Measurements from ENCODE around the gene CYP2W1. TPM values are rescaled to one million over a fixed set of nuclear protein-coding genes. Genes with fewer than 3 reads are reported as not detected.

The CYP2W1 gene
- total RNA-seq, 1 donor from 2014 or later: not detected

- Mint-ChIP-seq H3K4me1 (ENCODE audit: unreplicated experiment) (peaks cover 8% of the 10 kb centered on the region), H3K4me3 (ENCODE audit: unreplicated experiment) (no peak overlapping the region), H3K27ac (ENCODE audit: unreplicated experiment) (no peak overlapping the region), H3K9me3 (ENCODE audit: unreplicated experiment) (no peaks in the 10 kb centered on the region), H3K27me3 (ENCODE audit: unreplicated experiment) (peaks cover 7% of the 10 kb centered on the region), H3K36me3 (ENCODE audit: low read depth, unreplicated experiment) (no peaks in the 10 kb centered on the region)
- TF ChIP-seq CTCF (IDR thresholded peaks at IDR 0.05; ENCODE audit: unreplicated experiment): no peak
- DNase-seq (ENCODE audit: low spot score): no peak
Observed at GRCh38 chr7:978049-978346, 5.0 kb upstream of the CYP2W1 start.

- DNase-seq (ENCODE audit: low spot score): no peak
- H3K9me3 Mint-ChIP-seq (ENCODE audit: unreplicated experiment): no peaks in the 10 kb centered on the region
- no peak overlapping the region for H3K4me3 Mint-ChIP-seq (ENCODE audit: unreplicated experiment)
- H3K27ac Mint-ChIP-seq (ENCODE audit: unreplicated experiment): no peak overlapping the region
- TF ChIP-seq CTCF (IDR thresholded peaks at IDR 0.05; ENCODE audit: unreplicated experiment): no peak
- H3K4me1 Mint-ChIP-seq (ENCODE audit: unreplicated experiment): peaks cover 8% of the 10 kb centered on the region
- H3K36me3 Mint-ChIP-seq (ENCODE audit: low read depth, unreplicated experiment): no peaks in the 10 kb centered on the region
- H3K27me3 Mint-ChIP-seq (ENCODE audit: unreplicated experiment): peaks cover 7% of the 10 kb centered on the region
Observed at GRCh38 chr7:978416-979091, 4.4 kb upstream of the CYP2W1 start.

- Mint-ChIP-seq H3K36me3 (ENCODE audit: low read depth, unreplicated experiment) (no peaks in the 10 kb centered on the region), H3K4me3 (ENCODE audit: unreplicated experiment) (no peak overlapping the region), H3K27ac (ENCODE audit: unreplicated experiment) (no peak overlapping the region), H3K4me1 (ENCODE audit: unreplicated experiment) (peaks cover 7% of the 10 kb centered on the region), H3K9me3 (ENCODE audit: unreplicated experiment) (no peaks in the 10 kb centered on the region), H3K27me3 (ENCODE audit: unreplicated experiment) (peaks cover 7% of the 10 kb centered on the region)
- no peak for TF ChIP-seq CTCF (IDR thresholded peaks at IDR 0.05; ENCODE audit: unreplicated experiment)
- DNase-seq (ENCODE audit: low spot score): no peak
Observed at GRCh38 chr7:979151-979550, 3.8 kb upstream of the CYP2W1 start.

- no peaks in the 10 kb centered on the region for H3K9me3 Mint-ChIP-seq (ENCODE audit: unreplicated experiment)
- no peak overlapping the region for H3K4me3 Mint-ChIP-seq (ENCODE audit: unreplicated experiment)
- TF ChIP-seq CTCF (IDR thresholded peaks at IDR 0.05; ENCODE audit: unreplicated experiment): no peak
- no peaks in the 10 kb centered on the region for H3K36me3 Mint-ChIP-seq (ENCODE audit: low read depth, unreplicated experiment)
- no peak overlapping the region for H3K27ac Mint-ChIP-seq (ENCODE audit: unreplicated experiment)
- no peaks in the 10 kb centered on the region for H3K27me3 Mint-ChIP-seq (ENCODE audit: unreplicated experiment)
- no peak for DNase-seq (ENCODE audit: low spot score)
- no peaks in the 10 kb centered on the region for H3K4me1 Mint-ChIP-seq (ENCODE audit: unreplicated experiment)
Observed at GRCh38 chr7:979886-980571, 3.0 kb upstream of the CYP2W1 start.

- Mint-ChIP-seq H3K9me3 (ENCODE audit: unreplicated experiment) (no peaks in the 10 kb centered on the region), H3K36me3 (ENCODE audit: low read depth, unreplicated experiment) (no peaks in the 10 kb centered on the region), H3K27me3 (ENCODE audit: unreplicated experiment) (peaks cover 3% of the 10 kb centered on the region), H3K4me3 (ENCODE audit: unreplicated experiment) (no peak overlapping the region), H3K27ac (ENCODE audit: unreplicated experiment) (no peak overlapping the region), H3K4me1 (ENCODE audit: unreplicated experiment) (no peaks in the 10 kb centered on the region)
- TF ChIP-seq CTCF (IDR thresholded peaks at IDR 0.05; ENCODE audit: unreplicated experiment): no peak
- DNase-seq (ENCODE audit: low spot score): no peak
Observed at GRCh38 chr7:981793-982510, 1.0 kb upstream of the CYP2W1 start.

Data from endothelial cell (in vitro differentiated cells).